ENCODE results near the gene PRKCE.

Gene PRKCE

DNA sequence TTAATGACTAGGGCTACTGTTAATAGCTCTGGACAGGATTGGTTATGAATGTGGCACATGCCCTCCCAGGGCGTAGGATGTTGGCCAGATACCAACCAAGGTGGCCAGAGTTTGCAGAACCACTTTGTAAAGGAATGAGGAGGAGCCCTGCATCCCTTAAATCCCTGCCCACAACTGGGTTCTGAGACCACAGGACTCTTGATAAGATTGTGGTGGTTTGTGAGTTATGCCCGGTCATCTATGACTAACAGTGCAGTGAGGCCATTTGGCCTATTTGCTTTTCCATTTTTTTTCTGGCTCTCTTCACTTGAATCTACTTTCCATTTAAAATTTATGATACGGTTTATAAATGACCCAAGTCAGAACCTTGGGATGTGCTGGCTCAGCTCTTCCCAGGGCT lies 294.5 kb downstream of the PRKCE start:
- DNase-seq = no peak

DNA sequence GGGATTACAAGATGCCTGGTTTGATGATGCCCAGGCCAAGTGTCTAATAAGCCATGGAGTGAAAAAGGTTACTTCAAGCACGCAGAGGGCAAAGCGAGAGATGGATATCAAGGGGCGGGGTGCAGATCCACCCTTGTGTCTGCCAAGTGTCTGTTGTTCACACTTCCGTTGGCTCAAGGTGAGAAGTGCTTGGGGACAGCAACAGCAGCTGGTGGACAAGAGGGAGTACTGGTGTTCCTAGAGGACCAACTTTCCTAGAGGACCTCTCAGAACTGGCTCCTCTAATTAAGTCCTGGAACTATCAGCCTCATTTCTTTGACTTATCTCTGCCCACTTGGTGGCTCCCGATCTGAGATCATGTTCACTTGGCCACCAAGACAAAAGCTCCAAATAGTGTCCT lies 299.1 kb downstream of the PRKCE start:
- DNase-seq = no peak

DNA sequence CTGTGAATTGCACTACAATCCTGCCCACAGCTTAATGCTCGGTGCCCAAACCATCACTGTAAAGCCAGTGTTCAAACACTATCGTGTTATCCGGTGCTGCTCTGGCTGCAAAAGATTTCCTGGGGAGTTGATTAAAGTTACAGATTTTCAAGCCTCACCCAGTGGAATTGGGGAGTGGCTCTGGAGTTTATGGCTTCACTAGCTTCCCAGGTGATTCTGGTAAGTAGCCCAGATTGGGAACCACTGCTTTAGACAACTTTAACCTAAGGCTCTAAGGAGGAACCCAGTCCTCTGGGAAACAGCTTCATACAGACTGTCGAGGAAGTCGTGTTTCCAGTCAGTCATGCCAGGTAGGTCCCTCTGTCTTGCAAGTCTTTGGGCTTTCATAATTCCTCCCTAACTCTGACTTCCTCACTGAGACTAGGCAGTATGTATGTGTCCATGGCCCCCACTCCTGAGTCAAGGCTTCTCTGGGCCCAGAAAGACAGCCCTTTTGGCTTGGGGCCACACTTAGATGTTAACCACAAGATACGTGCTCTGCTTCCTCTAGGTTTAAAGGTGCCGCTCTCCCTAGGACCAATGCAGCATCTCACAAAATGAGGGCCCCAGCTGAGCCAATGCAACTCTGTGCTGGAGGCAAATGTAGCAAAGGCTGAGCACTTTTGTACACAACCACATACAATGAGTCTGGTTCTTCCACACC lies 299.7 kb downstream of the PRKCE start:
- DNase-seq = no peak

DNA sequence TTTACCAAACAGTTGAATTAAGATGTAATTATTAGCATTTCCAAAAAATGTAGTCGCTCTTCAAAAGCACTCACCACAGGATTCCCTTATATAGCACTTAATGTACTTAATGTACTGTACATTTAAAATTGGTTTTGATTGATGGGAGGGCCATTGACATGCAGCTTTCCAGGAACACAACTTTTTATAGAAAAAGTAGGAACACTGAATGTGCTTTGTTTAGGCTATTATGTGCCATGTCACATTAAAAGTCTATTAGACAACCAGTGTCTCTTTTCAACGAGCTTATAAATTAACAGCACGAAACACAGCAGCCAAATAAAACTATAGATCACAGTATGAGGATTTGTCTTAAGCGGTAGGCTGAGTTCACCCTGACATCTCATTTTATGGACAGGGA lies 301.1 kb downstream of the PRKCE start:
- DNase-seq = no peak

DNA sequence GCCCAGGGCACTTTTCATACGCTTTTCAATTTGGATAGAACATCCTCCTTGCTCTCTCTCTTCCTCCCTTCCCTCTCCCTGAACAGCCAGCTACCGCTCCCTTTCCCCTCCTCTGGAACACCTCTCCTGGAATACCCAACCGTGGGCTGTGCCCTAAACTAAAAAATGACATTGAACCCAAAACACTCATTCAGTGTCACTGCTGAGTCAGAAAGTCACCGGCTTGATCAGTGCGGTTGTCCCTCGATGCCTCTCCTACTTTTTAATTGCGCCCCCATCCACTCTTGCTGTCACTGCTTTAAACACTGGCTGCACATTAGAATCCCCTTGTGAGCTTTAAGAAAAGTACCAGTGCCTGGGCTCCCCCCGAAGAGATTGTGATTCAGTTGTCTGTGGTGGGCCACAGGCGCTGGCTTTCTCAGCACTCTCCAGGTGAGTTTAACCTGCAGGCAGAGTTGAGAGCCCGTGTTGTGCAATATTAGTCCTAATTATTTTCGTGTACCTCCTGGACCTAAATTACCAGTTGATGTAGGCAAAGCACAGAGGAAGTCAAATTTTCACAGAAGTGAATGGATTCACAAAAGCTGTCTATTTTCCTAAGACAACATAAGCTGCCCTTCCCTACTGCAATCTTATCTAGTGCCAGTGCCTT lies 302.0 kb downstream of the PRKCE start:
- no peak for DNase-seq

DNA sequence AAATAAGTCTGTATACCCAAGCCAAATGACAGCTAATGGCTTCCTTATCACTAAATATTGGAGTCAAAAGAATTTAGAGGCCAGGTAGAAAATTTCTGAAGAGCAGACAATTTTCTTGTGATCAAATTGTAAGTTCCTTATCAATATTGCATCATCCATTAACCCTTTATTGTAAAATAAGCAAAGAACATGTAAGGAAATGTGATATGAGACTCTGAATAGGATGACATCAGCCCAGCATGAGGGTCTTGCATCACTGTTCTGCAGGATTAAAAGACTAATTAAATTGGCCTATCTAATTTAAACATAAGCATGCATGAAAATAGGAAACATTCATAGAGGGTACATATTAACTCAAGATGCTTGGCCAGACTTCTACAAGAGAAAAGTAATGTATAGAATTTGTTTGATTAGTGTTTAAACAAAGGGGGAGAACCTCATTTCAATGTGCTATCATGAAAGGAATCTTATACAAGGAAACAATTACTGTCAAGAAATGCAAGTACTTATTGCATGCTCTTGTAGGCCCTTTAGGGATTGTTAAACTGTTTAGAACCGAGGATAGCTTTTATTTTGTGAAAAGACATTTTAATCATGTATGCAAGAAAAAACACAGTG lies 302.9 kb downstream of the PRKCE start:
- no peak for DNase-seq

DNA sequence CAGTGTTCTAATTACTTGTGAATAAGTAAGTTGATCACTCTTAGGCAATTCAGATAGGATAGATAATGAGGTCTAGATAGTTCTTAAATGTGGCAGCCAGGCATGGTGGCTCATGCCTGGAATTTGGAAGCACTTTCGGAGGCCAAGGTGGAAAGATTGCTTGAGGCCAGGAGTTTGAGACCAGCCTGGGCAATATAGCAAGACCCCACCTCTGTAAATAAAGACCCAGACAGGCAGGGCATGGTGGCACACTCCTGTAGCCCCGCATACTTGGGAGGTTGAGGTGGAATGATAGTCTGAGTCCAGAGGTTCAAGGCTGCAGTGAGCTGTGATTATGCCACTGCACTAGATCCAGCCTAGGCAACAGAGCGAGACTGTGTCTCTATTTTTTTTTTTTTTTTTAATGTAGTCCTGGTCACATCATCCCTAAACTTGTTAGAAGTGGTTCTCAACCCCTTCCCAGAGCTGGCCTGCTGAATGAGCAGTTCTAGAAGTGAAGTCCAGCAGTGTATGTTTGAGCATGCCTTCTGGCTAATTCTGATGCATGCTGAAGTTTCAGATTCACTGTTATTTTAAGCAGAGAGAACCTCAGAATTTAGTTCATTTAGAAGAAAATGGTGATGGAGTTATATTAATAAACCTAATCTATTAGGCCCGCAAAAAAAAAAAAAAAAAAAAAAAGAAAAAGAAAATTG lies 306.2 kb downstream of the PRKCE start:
- DNase-seq = no peak

DNA sequence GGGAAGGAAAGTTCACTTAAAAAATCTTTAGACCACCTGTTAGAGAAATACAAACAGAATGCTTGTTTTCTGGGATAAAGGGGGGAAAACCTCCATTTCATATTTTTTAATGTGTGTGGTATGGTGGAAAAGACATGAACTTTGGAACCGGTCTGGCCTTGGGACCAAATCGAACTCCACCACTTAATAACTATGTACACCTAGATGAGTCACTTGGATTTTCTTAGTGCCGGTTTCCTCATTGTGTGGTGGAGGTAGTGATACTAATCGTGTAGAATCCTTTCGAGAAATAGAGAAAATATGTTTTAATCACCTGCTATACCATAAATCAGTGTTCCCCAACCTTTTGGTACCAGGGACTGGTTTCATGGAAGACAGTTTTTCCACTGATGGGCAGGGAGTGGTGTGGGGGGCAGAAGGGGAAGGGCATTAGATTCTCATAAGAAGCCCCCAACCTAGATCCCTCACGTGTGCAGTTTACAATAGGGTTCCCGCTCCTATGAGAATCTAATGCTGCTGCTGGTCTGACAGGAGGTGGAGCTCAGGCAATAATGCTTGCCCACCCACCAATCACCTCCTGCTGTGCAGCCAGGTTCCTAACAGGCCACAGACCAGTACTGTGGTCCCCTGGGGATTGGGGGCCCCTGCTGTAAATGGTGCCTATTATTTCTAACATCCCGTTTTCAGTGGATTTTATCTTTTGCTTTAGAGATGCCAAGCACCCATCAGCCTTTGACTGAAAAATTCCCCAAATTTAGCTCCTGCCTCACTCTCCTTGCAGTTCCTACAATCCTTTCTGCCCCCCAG lies 308.8 kb downstream of the PRKCE start:
- DNase-seq = no peak

DNA sequence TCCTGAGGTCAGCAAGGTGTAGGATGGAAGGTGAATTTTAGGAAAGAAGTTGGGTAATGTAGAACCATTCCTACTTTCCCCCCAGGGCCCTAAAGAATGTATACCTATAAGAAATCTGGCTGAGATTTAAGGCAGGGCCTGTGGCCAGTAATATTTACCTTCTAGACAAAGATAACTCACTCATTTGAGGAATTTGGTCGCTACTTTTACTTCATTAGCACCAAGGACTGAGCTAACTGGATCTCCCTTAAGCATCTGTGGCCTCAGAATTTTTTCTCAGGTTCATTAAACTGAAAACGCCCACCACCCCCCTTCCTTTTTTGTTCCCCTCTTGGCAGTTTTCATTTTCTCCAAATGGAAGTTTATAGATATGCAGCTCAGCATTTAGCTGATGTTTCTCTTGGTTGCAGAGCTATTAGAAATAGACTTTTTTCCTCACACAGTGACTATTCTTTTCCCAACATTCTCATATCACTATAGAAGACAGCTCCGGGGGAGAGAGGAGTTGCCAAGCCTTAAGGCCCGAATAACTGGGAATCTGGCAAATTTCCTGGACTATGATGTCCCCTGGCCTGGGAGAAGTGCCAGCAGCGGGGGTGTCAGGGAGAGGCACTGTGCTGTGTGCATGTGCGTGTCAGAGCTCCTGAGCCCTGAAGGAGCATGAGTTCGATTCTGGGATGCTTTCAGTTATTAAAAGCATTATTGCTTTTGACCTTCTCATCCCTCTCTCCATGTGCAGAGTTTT lies 310.9 kb downstream of the PRKCE start:
- no peak for DNase-seq

DNA sequence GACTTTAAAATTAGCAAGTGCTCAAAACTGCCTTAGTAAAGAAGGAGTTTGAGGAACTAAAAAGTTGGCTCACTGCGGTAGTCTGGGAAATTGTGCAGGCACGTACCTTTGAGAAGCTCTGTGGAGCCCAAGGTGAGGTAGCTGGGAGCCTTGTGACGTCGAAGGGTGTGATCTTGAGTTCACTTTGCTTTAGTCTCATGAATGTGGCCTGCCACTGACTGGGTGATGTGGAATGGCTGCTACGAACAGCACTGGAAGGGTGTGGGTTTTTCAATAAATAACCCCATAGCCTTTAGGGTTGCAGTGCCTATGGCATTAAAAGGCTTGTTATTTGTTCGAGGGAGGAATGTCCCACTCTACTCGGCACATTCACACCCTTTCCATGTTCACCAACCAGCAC lies 312.3 kb downstream of the PRKCE start:
- no peak for DNase-seq

DNA sequence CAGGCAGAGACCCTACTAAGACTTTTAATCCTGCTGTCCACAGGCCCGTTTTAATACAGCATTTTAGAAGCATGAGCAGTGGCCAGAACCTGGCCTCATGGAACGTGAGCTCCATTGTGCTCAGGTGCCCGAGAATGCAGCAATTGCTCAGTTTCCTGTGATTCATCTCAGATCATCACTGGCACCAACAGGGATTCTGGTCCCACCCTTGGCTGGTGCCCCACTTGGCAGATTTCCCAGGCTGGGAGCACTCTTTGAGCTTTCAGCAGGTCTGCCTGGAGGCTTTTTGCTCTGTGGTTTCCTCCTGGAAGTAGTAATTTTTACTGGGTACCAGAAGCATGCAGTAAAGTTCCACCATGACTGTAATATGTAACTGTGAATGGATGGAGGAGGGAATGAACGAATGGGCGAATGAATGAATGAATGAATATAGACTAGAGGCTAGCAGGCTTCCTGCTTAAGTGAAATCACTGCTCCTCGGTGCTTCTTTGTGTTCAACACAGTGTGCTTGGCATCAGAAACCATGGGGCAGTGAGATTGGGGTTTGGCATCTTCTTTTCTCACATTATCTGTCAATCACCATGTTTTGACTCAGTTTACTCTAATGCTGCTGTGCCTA lies 312.9 kb downstream of the PRKCE start:
- no peak for DNase-seq

DNA sequence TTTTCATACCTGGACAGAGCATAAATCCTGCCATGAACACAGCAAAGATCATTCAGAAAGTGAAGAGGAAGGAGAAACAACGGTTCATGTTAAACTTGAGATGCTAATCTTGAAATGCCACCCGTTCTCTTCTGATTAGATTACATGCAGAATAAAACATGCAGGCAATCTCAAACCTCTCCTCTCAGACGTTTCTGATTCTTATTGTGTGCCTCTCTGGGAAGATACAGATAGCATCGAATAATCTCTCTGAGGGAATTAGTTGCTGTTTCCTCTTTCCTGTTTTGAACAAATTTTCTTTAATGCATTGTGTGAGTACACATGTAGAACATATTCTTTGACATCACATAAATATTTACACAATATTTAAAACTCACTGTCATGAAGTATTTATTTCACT lies 313.4 kb downstream of the PRKCE start:
- no peak for DNase-seq

DNA sequence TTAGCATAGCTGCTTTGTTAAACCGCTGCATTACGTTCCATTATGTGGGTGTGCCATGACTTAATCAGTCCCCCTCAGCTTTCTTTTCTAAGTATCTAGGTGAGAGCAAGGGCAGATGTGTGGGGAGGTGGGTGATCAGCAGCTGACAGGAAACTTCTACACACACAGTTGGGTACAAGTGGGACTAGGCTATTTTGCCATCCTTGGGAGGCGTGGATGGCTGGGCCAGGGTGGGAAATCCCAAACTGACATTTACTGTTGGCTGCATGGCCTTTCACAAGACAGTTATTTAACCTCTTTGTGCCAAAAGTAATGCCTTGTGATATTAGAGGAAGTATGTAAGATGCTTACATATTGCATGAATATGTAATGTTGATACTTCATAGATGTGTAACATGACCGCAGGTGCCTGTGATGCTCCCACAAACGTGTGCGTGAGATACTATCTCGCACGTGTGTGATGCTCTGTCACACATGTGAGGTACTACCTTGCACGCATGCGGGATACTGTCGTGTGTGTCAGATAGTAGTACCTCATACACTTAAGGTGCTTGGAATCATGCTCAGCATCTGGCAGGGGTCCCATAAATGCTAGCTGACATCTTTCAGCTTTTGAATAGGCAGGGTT lies 314.5 kb downstream of the PRKCE start:
- DNase-seq = no peak

DNA sequence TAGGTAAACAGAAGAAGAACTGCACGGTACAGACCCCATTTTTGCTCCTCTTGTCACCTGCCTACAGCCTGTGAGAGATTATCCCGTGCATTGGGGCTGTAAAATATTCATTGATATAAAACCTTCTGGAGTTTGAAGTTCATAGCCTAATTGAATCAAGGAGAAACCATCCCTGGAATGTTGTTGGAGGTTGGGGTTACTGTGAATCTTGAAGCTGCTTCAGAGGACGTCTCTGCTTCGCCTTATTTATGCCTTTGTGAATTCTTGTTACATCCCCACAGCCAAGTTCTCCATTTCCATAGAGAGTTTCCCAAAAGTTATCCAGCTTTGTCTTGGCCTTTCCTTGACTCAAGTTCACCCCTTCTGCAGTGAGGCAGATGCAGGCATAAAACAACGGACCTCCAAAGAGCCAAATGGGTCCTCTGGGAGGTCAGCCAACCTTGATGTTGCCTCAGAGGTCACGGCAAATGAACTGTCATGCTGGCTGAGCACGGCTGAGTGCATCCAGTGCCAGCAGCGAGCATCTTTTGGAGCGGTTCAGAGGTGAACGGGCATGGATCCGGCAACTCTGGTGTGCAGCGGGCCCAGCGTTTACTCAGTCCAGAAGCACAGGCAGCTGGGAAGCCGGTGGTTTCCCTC lies 317.6 kb downstream of the PRKCE start:
- DNase-seq = no peak

DNA sequence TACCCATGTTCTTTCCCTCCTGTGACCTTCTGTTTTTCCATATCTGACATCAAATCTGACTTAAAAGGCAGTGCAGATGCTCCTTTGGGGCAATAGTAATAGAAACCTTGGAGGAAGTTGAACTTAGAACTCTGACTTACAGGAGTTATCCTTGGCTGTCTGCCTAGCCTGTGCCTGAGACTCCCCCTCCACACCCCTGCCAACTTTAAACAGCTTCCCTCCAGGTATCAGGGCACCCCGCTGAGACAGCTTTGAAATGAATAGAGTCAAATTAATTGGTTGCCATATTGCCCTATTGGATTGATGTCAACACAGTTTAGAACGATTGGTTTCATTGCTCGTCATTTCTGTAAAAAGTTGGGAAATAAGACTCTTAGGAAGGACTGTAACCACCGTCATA lies 322.0 kb downstream of the PRKCE start:
- DNase-seq = no peak

DNA sequence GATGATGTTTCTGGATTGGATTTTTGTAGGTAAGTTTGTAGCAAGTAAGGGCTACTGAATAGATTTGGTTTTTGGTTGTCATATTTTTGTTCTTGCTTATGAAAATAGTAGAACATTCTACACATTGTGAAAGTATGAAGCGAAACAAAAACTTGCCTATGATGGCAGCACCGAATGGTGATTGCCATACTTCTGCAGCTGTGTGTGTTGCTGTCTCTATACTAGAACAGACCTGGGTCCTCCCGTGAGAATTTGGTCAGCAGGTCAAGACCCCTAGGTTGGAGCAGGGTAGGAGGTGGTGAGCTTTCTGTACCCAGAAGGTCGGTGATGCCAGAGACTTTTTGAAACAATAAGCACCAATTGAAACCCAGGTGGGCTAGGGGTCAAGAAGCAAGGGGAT lies 322.6 kb downstream of the PRKCE start:
- DNase-seq = no peak

DNA sequence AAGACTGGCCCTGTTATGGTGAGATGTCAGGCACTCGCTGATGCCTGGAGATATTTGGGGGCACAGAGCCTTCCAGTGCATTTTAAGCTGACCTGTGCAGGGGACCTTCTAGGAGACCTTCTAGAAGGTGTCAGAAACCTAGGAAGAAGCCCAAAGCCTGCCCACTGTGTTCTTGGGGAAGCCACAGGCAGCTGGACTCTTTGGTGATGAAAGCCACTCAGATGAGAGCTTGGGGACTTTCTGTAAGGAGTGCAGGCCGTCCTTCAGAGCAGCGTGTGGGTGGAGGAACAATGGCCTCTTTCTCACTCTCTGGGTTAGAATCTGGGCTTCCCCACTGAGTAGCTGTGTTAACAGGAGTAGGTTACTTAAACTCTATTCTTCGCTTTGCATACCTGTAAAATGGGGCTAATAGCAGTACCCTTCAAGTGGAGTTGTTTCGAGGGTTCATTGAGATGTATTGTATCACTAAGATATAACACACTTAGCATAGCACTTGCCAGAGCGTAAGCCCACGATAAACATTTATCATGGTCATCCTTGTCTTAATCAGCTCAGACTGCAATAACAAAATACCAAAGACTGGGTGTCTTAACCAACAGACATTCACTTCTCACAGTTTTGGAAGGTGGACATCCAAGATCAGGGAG lies 323.4 kb downstream of the PRKCE start:
- DNase-seq = no peak

DNA sequence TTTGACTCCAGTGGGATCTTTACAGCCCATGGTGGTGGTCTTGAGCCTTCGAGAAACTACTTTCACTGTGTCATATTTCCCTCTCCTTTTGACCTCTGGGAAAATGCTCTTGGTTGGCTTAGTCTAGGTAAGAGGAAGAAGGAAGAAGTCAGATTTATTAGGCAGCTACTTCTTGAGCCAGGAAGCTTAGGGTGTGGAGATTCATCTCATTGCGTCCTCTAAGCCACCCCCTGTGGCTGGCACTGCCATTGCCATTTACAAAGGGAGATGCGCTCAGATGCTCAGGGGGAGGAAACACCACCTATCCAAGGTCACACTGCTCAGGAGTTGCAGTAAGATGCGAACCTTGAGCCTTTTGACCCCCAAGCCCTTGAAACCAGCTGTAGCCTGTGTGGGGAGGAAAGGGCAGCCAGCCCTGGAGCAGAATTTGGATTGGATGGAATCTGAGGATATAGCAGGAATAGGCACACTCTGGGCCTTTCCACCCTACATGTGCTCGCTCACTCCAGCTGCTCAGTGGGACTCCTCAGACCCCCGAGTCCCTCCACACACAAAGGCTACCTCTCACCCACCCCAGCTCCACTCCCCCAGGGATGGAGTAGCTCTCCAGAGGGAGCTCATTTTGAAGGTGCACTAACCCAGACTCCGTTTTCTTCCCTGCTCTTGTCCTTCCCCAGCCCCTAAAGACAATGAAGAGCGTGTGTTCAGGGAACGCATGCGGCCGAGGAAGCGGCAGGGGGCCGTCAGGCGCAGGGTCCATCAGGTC lies 324.5 kb downstream of the PRKCE start:
- no peak for DNase-seq

DNA sequence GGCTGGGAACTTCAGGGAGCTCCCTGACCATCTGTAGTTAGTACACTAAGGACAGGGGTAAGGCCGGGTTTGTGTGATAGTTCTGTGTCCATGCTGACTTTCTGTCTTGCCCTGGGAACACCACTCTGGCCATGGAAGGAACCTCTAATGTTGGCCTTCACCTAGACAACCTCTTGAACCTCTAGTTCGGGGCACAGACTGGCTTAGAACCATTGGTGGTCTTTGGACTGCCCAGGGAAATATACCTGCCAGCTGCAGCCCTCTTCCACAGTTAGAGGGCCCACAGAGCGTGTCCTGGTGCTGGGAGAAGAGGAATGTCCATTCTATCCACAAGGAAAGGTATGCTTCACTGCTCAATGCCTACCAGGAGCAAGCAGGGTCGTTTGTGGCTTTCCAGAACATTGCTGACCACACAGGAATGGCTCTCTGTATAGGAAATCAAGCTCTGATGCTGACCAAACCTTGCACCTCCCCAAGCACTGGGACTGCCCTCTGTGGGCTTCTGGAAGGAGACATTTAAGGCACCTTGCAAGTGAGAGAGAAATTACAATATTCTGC lies 326.9 kb downstream of the PRKCE start:
- DNase-seq = no peak
